MCF 10A (cell line): ENCODE data around the gene CCDC34. TPM values are rescaled to one million over a fixed set of nuclear protein-coding genes. Genes with fewer than 3 reads are reported as not detected.

Experiments
- BruUV-seq: library from RNA; stranded (reverse); fragments of 400-500 nt; replicated peaks from 2 replicates; lab custom pipeline; 2021; lab: Mats Ljungman, UMichigan
- CTCF ChIA-PET: fragments of 300-600 bp; sonication (Branson Sonifier 250); formaldehyde crosslinking; extraction: SDS; loops from one replicate; lab custom pipeline; 2021; ENCODE audit warnings: antibody characterized with exemption, inconsistent platforms; lab: Yijun Ruan, JAX
- POLR2A ChIA-PET: fragments of 300-600, 350-650 bp; sonication (Branson Sonifier 250); formaldehyde crosslinking; extraction: SDS; loops from one replicate; lab custom pipeline; 2020; ENCODE audit warnings: antibody characterized with exemption, inconsistent platforms; lab: Yijun Ruan, JAX
- DNase-seq: peaks from one replicate; pipeline ENCODE4 v3.0.0-alpha.2; 2018; ENCODE audit not compliant: unreplicated experiment
- H3K27ac Mint-ChIP-seq: one replicate; pipeline ENCODE4 v1.8.0; 2022; ENCODE audit warnings: mild to moderate bottlenecking, low read depth, mixed read lengths; ENCODE audit not compliant: unreplicated experiment
- H3K27me3 Mint-ChIP-seq: one replicate; pipeline ENCODE4 v1.8.0; 2022; ENCODE audit warnings: mixed read lengths; ENCODE audit not compliant: insufficient read depth, unreplicated experiment
- H3K36me3 Mint-ChIP-seq: one replicate; pipeline ENCODE4 v1.8.0; 2022; ENCODE audit warnings: mild to moderate bottlenecking, moderate library complexity, mixed read lengths; ENCODE audit not compliant: insufficient read depth, unreplicated experiment
- H3K4me1 Mint-ChIP-seq: one replicate; pipeline ENCODE4 v1.8.0; 2022; ENCODE audit warnings: mixed read lengths; ENCODE audit not compliant: insufficient read depth, unreplicated experiment
- H3K4me3 Mint-ChIP-seq: one replicate; pipeline ENCODE4 v1.8.0; 2022; ENCODE audit warnings: mild to moderate bottlenecking, moderate library complexity, mixed read lengths; ENCODE audit not compliant: unreplicated experiment
- H3K9me3 Mint-ChIP-seq: one replicate; pipeline ENCODE4 v1.8.0; 2022; ENCODE audit warnings: mixed read lengths; ENCODE audit not compliant: unreplicated experiment
- intact Hi-C: fragments of 100-400 bp; cut with micrococcal nuclease; formaldehyde crosslinking; loops from 2 replicates; pipeline ENCODE4 v1.14.1; 2022
- total RNA-seq: library from RNA; stranded (reverse); gene quantifications from 2 replicates; pipeline ENCODE4 v1.2.3, GENCODE V29; 2022
- TF ChIP-seq, protein P1 (sequence below): fragments of 200-600 bp; IDR thresholded peaks from one replicate; pipeline ENCODE4 v1.8.0; 2022; ENCODE audit warnings: antibody characterized with exemption, mild to moderate bottlenecking; ENCODE audit not compliant: unreplicated experiment

Gene CCDC34
- total RNA-seq, 1 experiment from 2014 or later, result 11.1 TPM

DNA sequence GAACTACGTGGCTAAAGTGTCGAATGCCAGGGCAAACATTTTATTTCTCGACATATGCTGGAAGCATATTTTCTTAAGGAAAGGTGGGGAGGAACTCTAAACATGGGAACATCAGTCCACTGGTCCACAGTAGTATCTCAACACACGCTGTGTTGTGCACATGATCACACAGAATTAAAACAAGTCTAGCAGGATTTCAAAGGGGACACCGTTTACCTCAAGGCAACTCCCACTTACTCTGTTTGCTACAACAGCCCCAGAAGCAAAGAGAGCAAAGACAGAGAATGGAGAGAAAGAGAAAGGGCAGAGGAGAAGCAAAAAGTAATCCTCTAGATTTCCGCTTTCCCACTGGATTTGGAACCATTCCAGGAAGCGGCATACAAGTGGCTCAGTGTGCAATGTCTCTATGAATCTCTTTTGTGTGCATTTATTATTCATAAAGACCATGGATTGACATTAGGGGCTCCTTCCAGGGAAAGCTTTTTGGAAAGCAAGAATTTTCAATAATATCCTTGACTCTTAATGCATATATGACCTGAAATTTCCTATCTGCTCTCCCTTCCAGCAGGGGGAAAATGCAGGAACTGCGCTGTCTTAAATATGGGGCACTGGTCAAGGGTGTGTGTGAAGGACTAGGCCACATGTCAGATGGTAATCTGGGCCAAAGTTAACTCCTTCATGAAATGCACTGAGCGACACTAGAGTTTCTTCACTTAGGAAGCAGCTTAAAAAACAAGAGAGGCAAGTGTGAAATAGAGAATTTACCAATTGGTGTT is 34.8 kb upstream of the CCDC34 start:
- H3K4me3 Mint-ChIP-seq, result no peak overlapping the region
- no peaks in the 10 kb centered on the region for H3K27me3 Mint-ChIP-seq
- CTCF ChIA-PET, result interaction anchor here (0.7 to 1.4 kb wide), 2 partner anchors 88 to 103 kb away, joined by 3 to 5 read pairs; no protein-coding TSS in a partner anchor
- no TSS peak for BruUV-seq
- H3K36me3 Mint-ChIP-seq, result peaks cover 6% of the 10 kb centered on the region
- no peak for DNase-seq
- peaks cover 34% of the 10 kb centered on the region for H3K4me1 Mint-ChIP-seq
- TF ChIP-seq, protein P1, sequence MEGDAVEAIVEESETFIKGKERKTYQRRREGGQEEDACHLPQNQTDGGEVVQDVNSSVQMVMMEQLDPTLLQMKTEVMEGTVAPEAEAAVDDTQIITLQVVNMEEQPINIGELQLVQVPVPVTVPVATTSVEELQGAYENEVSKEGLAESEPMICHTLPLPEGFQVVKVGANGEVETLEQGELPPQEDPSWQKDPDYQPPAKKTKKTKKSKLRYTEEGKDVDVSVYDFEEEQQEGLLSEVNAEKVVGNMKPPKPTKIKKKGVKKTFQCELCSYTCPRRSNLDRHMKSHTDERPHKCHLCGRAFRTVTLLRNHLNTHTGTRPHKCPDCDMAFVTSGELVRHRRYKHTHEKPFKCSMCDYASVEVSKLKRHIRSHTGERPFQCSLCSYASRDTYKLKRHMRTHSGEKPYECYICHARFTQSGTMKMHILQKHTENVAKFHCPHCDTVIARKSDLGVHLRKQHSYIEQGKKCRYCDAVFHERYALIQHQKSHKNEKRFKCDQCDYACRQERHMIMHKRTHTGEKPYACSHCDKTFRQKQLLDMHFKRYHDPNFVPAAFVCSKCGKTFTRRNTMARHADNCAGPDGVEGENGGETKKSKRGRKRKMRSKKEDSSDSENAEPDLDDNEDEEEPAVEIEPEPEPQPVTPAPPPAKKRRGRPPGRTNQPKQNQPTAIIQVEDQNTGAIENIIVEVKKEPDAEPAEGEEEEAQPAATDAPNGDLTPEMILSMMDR, result no peak
- intact Hi-C loops, result no loop called here
- no peaks in the 10 kb centered on the region for H3K9me3 Mint-ChIP-seq
- POLR2A ChIA-PET, result interaction anchor here (0.6 to 1.4 kb wide), 3 partner anchors 13 to 65 kb away, joined by 3 read pairs; no protein-coding TSS in a partner anchor
- no peak overlapping the region for H3K27ac Mint-ChIP-seq

DNA sequence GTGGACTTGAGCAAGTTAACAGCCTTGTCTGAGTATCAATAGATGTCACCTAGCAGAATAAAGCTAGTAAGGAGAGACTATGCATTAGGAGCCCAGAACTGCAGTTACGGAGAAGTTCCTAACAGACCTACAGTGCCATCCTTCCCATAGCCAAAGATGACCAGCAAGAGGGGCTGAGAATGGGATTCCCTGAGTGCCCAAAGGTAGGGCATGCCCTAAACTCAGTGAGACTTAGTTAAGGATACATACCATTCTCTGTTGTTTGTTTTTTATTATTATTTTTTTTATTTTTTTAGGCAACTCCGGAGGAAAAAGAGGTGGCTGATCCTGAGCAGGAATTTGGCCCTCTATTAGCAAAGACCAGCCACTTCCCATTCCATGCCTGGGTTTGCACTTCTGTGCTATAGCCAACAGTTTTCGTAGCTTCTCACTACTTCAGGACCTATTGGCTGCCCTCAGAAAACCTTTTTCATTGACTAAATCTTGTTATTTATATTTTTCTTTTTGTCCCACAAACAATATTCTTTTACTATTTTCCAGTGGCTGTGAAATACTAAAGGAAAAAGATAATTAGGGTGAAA is 33.3 kb upstream of the CCDC34 start:
- ChIA-PET POLR2A (interaction anchor here (0.7 to 1.9 kb wide), 7 partner anchors 10 to 90 kb away, joined by 3 to 15 read pairs (median 4); no protein-coding TSS in a partner anchor), CTCF (interaction anchor here (0.6 to 1.1 kb wide), 5 partner anchors 9 to 99 kb away, joined by 3 to 5 read pairs (median 3); no protein-coding TSS in a partner anchor)
- Mint-ChIP-seq H3K27ac (no peak overlapping the region), H3K4me1 (peaks cover 34% of the 10 kb centered on the region), H3K36me3 (peaks cover 6% of the 10 kb centered on the region), H3K27me3 (no peaks in the 10 kb centered on the region), H3K4me3 (no peak overlapping the region), H3K9me3 (no peaks in the 10 kb centered on the region)
- TF ChIP-seq, protein P1, result no peak
- intact Hi-C loops, result no loop called here
- no peak for DNase-seq
- no TSS peak for BruUV-seq

GRCh38 chr11:27395556-27396258 is 32.7 kb upstream of the CCDC34 start:
- intact Hi-C loops, result no loop called here
- Mint-ChIP-seq H3K27me3 (no peaks in the 10 kb centered on the region), H3K36me3 (peaks cover 6% of the 10 kb centered on the region), H3K27ac (peak overlapping the region; percentile 40), H3K4me1 (peaks cover 31% of the 10 kb centered on the region), H3K4me3 (no peak overlapping the region), H3K9me3 (no peaks in the 10 kb centered on the region)
- TF ChIP-seq, protein P1, result no peak
- POLR2A ChIA-PET, result interaction anchor here (0.6 to 1.9 kb wide), 12 partner anchors 9 to 114 kb away, joined by 3 to 15 read pairs (median 4); partner anchors contain the start of gene LGR4
- CTCF ChIA-PET, result interaction anchor here (0.6 to 1.1 kb wide), 6 partner anchors 10 to 1632 kb away, joined by 3 to 5 read pairs (median 4); no protein-coding TSS in a partner anchor
- no TSS peak for BruUV-seq
- DNase-seq, result peak; percentile 23
